GM12878 (cell line): ENCODE measurements around the gene LGALS8. TPM values are rescaled to one million over a fixed set of nuclear protein-coding genes. Genes with fewer than 3 reads are reported as not detected.
A peak's percentile ranks its signal among the peaks of the same experiment; 100 is the strongest.

Experiments used
- ATAC-seq: fragments of 200-7000 bp; cut with Tn5 transposase; 3 replicates; pipeline ENCODE4 v1.9.1; 2020; ENCODE audit warnings: mild to moderate bottlenecking, moderate library complexity
- BruUV-seq: library from RNA; stranded (reverse); fragments of 400-500 nt; replicated peaks from 2 replicates; lab custom pipeline; 2021; lab: Mats Ljungman, UMichigan
- CTCF ChIA-PET: fragments of 300-600 bp; sonication (Branson Sonifier 250); formaldehyde crosslinking; extraction: SDS; loops from one replicate; lab custom pipeline; 2021; ENCODE audit warnings: inconsistent platforms; lab: Yijun Ruan, JAX
- POLR2A ChIA-PET: fragments of 350-600 bp; formaldehyde crosslinking; extraction: SDS; loops from one replicate; lab custom pipeline; 2021; ENCODE audit warnings: inconsistent platforms; lab: Charles Lee
- RAD21 ChIA-PET: fragments of 300-600 bp; sonication (Branson Sonifier 250); formaldehyde crosslinking; loops from one replicate; lab custom pipeline; 2023; ENCODE audit warnings: antibody characterized with exemption; ENCODE audit not compliant: unreplicated experiment; lab: Charles Lee
- SMC1A ChIA-PET: fragments of 300-600 bp; sonication (Branson Sonifier 250); formaldehyde crosslinking; loops from one replicate; lab custom pipeline; 2023; ENCODE audit not compliant: unreplicated experiment, uncharacterized antibody; lab: Charles Lee
- DNase-seq: peaks from one replicate; pipeline ENCODE4 v3.0.0-alpha.2; 2011; ENCODE audit warnings: low read depth, low spot score
- FAIRE-seq: peaks from 3 replicates; lab custom pipeline; 2011; peaks lifted over from hg19 to GRCh38; lab: Jason Lieb, UNC
- H2AFZ ChIP-seq: 2 replicates; pipeline ENCODE4 v1.6.0; 2011; ENCODE audit warnings: low read depth, low read length, control low read depth; ENCODE audit not compliant: control insufficient read depth
- H3K27ac ChIP-seq: 2 replicates; pipeline ENCODE4 v1.5.1; 2011; ENCODE audit warnings: control low read depth; ENCODE audit not compliant: control insufficient read depth, insufficient read depth
- H3K27me3 ChIP-seq, 2 experiments: replicated peaks in 1 of 2; 2 replicates each; pipeline versions ENCODE4 v1.6.0 to v1.6.1; 2011; ENCODE audit warnings: low read length in 1 of 2; ENCODE audit not compliant: control insufficient read depth in 2 of 2, insufficient read depth in 2 of 2
- H3K36me3 ChIP-seq, 2 experiments: 2 replicates each; pipeline ENCODE4 v1.5.1; 2011; ENCODE audit warnings: low read length in 1 of 2; ENCODE audit not compliant: control insufficient read depth in 2 of 2, insufficient read depth in 2 of 2
- H3K4me1 ChIP-seq: 2 replicates; pipeline ENCODE4 v1.6.1; 2011; ENCODE audit warnings: mild to moderate bottlenecking, low read length, moderate library complexity, mixed read lengths; ENCODE audit not compliant: control insufficient read depth, insufficient read depth
- H3K4me2 ChIP-seq: 2 replicates; pipeline ENCODE4 v1.6.0; 2011; ENCODE audit warnings: control low read depth; ENCODE audit not compliant: control insufficient read depth, insufficient read depth
- H3K4me3 ChIP-seq: fragments of 200-600 bp; sonication (generic); 2 replicates; pipeline ENCODE4 v1.5.1; 2016
- H3K79me2 ChIP-seq: 2 replicates; pipeline ENCODE4 v1.6.0; 2011; ENCODE audit warnings: low read length; ENCODE audit not compliant: control insufficient read depth, insufficient read depth
- H3K9ac ChIP-seq: 2 replicates; pipeline ENCODE4 v1.8.0; 2011; ENCODE audit warnings: low read length, control low read depth, mixed read lengths; ENCODE audit not compliant: control insufficient read depth, insufficient read depth
- H3K9me3 ChIP-seq: replicated peaks from 3 replicates; pipeline ENCODE4 v1.5.1; 2011; ENCODE audit warnings: mild to moderate bottlenecking, low read length; ENCODE audit not compliant: control insufficient read depth, insufficient read depth
- H4K20me1 ChIP-seq: 2 replicates; pipeline ENCODE4 v1.6.0; 2011; ENCODE audit not compliant: control insufficient read depth, insufficient read depth
- BCL11A ChIP-seq: IDR thresholded peaks from 2 replicates; pipeline ENCODE4 v1.6.1; 2011; ENCODE audit warnings: low read depth, low read length
- CBX5 ChIP-seq: sonication (generic); IDR thresholded peaks from 2 replicates; pipeline ENCODE4 v1.6.1; 2016; ENCODE audit warnings: low read depth, moderate library complexity, mild to moderate bottlenecking, inconsistent platforms
- IKZF2 ChIP-seq, 2 experiments: fragments of 450-650 bp; IDR thresholded peaks; 2 replicates each; pipeline ENCODE4 v1.6.1; 2017; ENCODE audit warnings: mild to moderate bottlenecking in 2 of 2, moderate library complexity in 2 of 2
- NFIC ChIP-seq: IDR thresholded peaks from 2 replicates; pipeline ENCODE4 v1.6.1; 2012; ENCODE audit warnings: low read depth, mild to moderate bottlenecking, inconsistent platforms, low read length, moderate library complexity
- NFYA ChIP-seq: IDR thresholded peaks from 2 replicates; pipeline ENCODE4 v1.6.1; 2011; ENCODE audit warnings: low read depth, mild to moderate bottlenecking, low read length, improper control_type of control experiment, borderline replicate concordance
- NR2F1 ChIP-seq: fragments of 450-650 bp; conservative IDR thresholded peaks from 2 replicates; pipeline ENCODE4 v1.6.1; 2017; ENCODE audit warnings: mild to moderate bottlenecking
- PAX5 ChIP-seq: IDR thresholded peaks from 2 replicates; pipeline ENCODE4 v1.6.1; 2011; ENCODE audit warnings: low read depth, low read length, borderline replicate concordance
- RAD51 ChIP-seq: fragments of 450-650 bp; IDR thresholded peaks from 2 replicates; pipeline ENCODE4 v1.6.1; 2016; ENCODE audit warnings: moderate library complexity, mild to moderate bottlenecking, inconsistent platforms
- SRF ChIP-seq, 2 experiments: IDR thresholded peaks; 2 replicates each; pipeline ENCODE4 v1.6.1; 2011; ENCODE audit warnings: low read depth in 2 of 2, low read length in 2 of 2, mild to moderate bottlenecking in 1 of 2, moderate library complexity in 1 of 2
- TCF7 ChIP-seq: IDR thresholded peaks from 2 replicates; pipeline ENCODE4 v1.6.1; 2014; ENCODE audit warnings: antibody characterized with exemption, borderline replicate concordance
- ZNF622 ChIP-seq: fragments of 450-650 bp; IDR thresholded peaks from 2 replicates; pipeline ENCODE4 v1.6.1; 2017; ENCODE audit warnings: mild to moderate bottlenecking, inconsistent platforms
- WGBS: methylation state at CpG from one replicate; pipeline ENCODE4 v1.1.6; 2016; ENCODE audit warnings: low lambda C conversion rate; ENCODE audit not compliant: insufficient replicate concordance, insufficient coverage; ENCODE audit errors: missing lambda C conversion rate; 5-methylcytosine and 5-hydroxymethylcytosine counted together
- in situ Hi-C: fragments of 300-500 bp; cut with MboI; formaldehyde crosslinking; loops from 9 replicates; pipeline ENCODE4 v1.14.3; 2018; ENCODE audit warnings: mixed read lengths
- intact Hi-C: fragments of 100-400 bp; cut with micrococcal nuclease; formaldehyde crosslinking; loops from one replicate; pipeline ENCODE4 v1.14.2; 2022; ENCODE audit not compliant: unreplicated experiment
- polyA plus RNA-seq, 11 experiments: library from polyadenylated mRNA; depleted of rRNA in 4 of 11; unstranded in 6 of 11; stranded (reverse) in 5 of 11; fragments of >200 nt; fragmentation: Nextera tagmentation in 4 of 11; fragmentation: Illumina TruSeq in 1 of 11; extraction: Ambion mirVana in 4 of 11; extraction: Trizol in 1 of 11; gene quantifications; 1 replicate in 1 of 11; 2 replicates in 10 of 11; pipeline versions ENCODE4 v1.2.1 to v1.2.3, GENCODE V29; 2011 to 2016; ENCODE audit warnings: inconsistent platforms in 2 of 11, missing spikeins in 2 of 11, low read depth in 1 of 11
- total RNA-seq, 4 experiments: library from RNA; depleted of rRNA in 3 of 4; stranded (reverse); fragments of >200 nt in 3 of 4; fragmentation: Illumina TruSeq in 1 of 4; extraction: Trizol in 1 of 4; gene quantifications; 2 replicates each; pipeline versions ENCODE4 v1.2.1 to v1.2.3, GENCODE V29; 2013 to 2021
- TF ChIP-seq, protein P1 (sequence below): fragments of 450-650 bp; IDR thresholded peaks from 2 replicates; pipeline ENCODE4 v1.6.1; 2017; ENCODE audit warnings: low read depth, mild to moderate bottlenecking, moderate library complexity
- TF ChIP-seq, protein P2 (sequence below): IDR thresholded peaks from 2 replicates; pipeline ENCODE4 v1.6.1; 2012; ENCODE audit warnings: low read depth, low read length, improper control_type of control experiment
- TF ChIP-seq, protein P3 (sequence below): fragments of 150-350 bp; IDR thresholded peaks from 2 replicates; pipeline ENCODE4 v1.6.1; 2016; ENCODE audit warnings: low read depth, low read length
- TF ChIP-seq, protein P4 (sequence below): fragments of 150-350 bp; IDR thresholded peaks from 2 replicates; pipeline ENCODE4 v1.6.1; 2014; ENCODE audit warnings: mild to moderate bottlenecking, low read depth, low read length

Gene LGALS8
- total and polyA plus RNA-seq, 10 of the 15 experiments (the other 5 are each of a cell fraction or from before 2014, with no cell fraction given) = 15.4 to 86.5 (median 19.2) TPM

DNA sequence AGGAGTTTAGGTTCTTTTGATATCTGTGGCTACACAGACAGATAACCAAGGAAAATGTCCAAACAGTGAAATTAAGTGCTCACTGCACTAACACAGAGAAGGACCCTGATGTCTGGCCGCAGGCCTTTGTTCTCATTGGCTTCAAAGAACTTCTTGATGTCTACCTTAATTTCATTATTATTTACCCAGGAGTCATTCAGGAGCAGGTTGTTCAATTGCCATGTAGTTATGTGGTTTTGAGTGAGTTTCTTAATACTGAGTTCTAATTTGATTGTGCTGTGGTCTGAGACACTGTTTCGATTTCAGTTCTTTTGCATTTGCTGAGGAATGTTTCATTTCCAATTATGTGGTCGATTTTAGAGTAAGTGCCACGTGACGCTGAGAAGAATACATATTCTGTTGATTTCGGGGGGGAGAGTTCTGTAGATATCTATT is 15.2 kb upstream of the LGALS8 start (continued):
- TF ChIP-seq BCL11A (no peak), PAX5 (no peak), NFIC (0 out of 2 replicates have a peak, but pooled peaks have one; percentile 33), NR2F1 (0 out of 2 replicates have a peak, but pooled peaks have one; percentile 18), CBX5 (no peak), RAD51 (peak; percentile 88), TCF7 (0 out of 2 replicates have a peak, but pooled peaks have one; percentile 11), ZNF622 (no peak), IKZF2 (IDR thresholded peaks at IDR 0.05) (peak; percentile 58 to 69; a peak in 3 of 4 replicates)
- TF ChIP-seq, protein P1, sequence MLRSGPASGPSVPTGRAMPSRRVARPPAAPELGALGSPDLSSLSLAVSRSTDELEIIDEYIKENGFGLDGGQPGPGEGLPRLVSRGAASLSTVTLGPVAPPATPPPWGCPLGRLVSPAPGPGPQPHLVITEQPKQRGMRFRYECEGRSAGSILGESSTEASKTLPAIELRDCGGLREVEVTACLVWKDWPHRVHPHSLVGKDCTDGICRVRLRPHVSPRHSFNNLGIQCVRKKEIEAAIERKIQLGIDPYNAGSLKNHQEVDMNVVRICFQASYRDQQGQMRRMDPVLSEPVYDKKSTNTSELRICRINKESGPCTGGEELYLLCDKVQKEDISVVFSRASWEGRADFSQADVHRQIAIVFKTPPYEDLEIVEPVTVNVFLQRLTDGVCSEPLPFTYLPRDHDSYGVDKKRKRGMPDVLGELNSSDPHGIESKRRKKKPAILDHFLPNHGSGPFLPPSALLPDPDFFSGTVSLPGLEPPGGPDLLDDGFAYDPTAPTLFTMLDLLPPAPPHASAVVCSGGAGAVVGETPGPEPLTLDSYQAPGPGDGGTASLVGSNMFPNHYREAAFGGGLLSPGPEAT = peak; percentile 40; the same call in 1 of the 2 replicates
- TF ChIP-seq, protein P2, sequence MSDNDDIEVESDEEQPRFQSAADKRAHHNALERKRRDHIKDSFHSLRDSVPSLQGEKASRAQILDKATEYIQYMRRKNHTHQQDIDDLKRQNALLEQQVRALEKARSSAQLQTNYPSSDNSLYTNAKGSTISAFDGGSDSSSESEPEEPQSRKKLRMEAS = no peak

DNA sequence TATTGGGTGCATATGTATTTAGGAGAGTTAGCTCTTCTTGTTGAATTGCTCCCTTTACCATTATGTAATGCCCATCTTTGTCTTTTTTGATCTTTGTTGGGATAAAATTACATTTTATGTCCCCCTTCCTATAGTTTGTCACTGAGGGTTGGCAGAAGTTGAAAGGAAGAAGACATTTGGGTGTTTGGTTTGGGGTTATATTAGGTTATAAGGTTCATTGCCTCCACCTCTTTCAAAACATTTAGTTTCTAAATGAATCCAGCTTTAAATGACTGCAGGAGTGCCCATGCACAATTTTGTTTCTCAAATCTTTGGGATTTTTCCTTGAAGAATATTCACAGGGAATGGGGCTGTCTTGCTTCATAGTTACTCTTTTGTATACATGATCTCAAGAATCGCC is 14.6 kb upstream of the LGALS8 start:
- H2AFZ ChIP-seq = no peak overlapping the region
- FAIRE-seq = no peak
- H3K36me3 ChIP-seq = no peaks in the 10 kb centered on the region
- H3K9ac ChIP-seq = no peak overlapping the region
- H3K9me3 ChIP-seq = no peaks in the 10 kb centered on the region
- no TSS peak for BruUV-seq
- ChIA-PET RAD21 (no interaction called here), POLR2A (no interaction called here), SMC1A (no interaction called here), CTCF (interaction anchor here (1.0 kb wide), 1 partner anchor 21 kb away, joined by 4 read pairs; no protein-coding TSS in a partner anchor)
- peaks cover 9% of the 10 kb centered on the region for H3K4me1 ChIP-seq
- in situ Hi-C loops (no loop called here), intact Hi-C loops (no loop called here)
- no peaks in the 10 kb centered on the region for H4K20me1 ChIP-seq
- no peaks in the 10 kb centered on the region for H3K79me2 ChIP-seq
- peak; percentile 56 for ATAC-seq
- H3K27ac ChIP-seq = no peak overlapping the region
- WGBS = 47% methylated on average over 1 of the region's 1 CpG
- no peak overlapping the region for H3K4me3 ChIP-seq
- no peak overlapping the region for H3K4me2 ChIP-seq
- no peak for DNase-seq
- H3K27me3 ChIP-seq = no peaks in the 10 kb centered on the region
- TF ChIP-seq, protein P3, sequence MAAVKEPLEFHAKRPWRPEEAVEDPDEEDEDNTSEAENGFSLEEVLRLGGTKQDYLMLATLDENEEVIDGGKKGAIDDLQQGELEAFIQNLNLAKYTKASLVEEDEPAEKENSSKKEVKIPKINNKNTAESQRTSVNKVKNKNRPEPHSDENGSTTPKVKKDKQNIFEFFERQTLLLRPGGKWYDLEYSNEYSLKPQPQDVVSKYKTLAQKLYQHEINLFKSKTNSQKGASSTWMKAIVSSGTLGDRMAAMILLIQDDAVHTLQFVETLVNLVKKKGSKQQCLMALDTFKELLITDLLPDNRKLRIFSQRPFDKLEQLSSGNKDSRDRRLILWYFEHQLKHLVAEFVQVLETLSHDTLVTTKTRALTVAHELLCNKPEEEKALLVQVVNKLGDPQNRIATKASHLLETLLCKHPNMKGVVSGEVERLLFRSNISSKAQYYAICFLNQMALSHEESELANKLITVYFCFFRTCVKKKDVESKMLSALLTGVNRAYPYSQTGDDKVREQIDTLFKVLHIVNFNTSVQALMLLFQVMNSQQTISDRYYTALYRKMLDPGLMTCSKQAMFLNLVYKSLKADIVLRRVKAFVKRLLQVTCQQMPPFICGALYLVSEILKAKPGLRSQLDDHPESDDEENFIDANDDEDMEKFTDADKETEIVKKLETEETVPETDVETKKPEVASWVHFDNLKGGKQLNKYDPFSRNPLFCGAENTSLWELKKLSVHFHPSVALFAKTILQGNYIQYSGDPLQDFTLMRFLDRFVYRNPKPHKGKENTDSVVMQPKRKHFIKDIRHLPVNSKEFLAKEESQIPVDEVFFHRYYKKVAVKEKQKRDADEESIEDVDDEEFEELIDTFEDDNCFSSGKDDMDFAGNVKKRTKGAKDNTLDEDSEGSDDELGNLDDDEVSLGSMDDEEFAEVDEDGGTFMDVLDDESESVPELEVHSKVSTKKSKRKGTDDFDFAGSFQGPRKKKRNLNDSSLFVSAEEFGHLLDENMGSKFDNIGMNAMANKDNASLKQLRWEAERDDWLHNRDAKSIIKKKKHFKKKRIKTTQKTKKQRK = no peak
- TF ChIP-seq, protein P1 = no peak
- no peak for TF ChIP-seq NFYA
- TF ChIP-seq, protein P4, sequence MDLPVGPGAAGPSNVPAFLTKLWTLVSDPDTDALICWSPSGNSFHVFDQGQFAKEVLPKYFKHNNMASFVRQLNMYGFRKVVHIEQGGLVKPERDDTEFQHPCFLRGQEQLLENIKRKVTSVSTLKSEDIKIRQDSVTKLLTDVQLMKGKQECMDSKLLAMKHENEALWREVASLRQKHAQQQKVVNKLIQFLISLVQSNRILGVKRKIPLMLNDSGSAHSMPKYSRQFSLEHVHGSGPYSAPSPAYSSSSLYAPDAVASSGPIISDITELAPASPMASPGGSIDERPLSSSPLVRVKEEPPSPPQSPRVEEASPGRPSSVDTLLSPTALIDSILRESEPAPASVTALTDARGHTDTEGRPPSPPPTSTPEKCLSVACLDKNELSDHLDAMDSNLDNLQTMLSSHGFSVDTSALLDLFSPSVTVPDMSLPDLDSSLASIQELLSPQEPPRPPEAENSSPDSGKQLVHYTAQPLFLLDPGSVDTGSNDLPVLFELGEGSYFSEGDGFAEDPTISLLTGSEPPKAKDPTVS = no peak
- no peak for TF ChIP-seq BCL11A
- no peak for TF ChIP-seq SRF (IDR thresholded peaks at IDR 0.05; ENCODE audit: low read depth in 2 of 2, low read length in 2 of 2)
